Measurements from ENCODE around the gene STAT2. TPM values are rescaled to one million over a fixed set of nuclear protein-coding genes. Genes with fewer than 3 reads are reported as not detected.
A peak's percentile ranks its signal among the peaks of the same experiment; 100 is the strongest.
"Not testable (repeated sequence)": the region's sequence is repeated elsewhere in the genome, so short reads cannot be mapped to it uniquely, and the experiment has no call there.

STAT2 gene
- total RNA-seq, 2 donors from 2014 or later = 170 to 172 TPM

DNA sequence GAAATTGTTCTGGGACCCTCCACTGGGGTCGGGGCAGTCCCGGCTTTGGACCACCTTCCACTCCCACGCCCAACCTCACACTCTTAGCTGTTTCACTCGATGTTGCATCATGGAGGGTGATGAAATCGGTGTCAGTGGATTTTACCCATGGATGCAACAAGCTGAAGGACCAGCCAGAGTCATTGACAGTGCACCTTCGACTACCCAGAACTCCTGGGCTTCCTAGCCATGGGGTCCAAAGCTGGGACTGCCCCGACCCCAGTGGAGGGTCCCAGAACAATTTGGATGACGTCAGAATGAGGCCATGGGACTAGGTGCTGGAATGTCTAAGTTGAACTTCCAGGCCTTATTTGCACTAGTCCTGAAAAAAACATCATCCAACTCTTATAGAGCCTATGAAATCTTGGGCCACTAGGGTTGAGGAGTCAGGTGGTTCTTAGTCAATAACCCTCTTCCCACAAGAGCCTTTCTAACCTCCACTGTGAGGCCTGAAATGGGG lies 22.1 kb downstream of the STAT2 start:
- no peaks in the 10 kb centered on the region for H3K9me3 Mint-ChIP-seq
- peak overlapping the region; percentile 61 to 95 for H3K27ac Mint-ChIP-seq
- ATAC-seq = no peak
- H3K36me3 Mint-ChIP-seq = peaks cover 7 to 10% of the 10 kb centered on the region in 2 donors
- no peak for DNase-seq (ENCODE audit: low spot score in 2 of 2)

DNA sequence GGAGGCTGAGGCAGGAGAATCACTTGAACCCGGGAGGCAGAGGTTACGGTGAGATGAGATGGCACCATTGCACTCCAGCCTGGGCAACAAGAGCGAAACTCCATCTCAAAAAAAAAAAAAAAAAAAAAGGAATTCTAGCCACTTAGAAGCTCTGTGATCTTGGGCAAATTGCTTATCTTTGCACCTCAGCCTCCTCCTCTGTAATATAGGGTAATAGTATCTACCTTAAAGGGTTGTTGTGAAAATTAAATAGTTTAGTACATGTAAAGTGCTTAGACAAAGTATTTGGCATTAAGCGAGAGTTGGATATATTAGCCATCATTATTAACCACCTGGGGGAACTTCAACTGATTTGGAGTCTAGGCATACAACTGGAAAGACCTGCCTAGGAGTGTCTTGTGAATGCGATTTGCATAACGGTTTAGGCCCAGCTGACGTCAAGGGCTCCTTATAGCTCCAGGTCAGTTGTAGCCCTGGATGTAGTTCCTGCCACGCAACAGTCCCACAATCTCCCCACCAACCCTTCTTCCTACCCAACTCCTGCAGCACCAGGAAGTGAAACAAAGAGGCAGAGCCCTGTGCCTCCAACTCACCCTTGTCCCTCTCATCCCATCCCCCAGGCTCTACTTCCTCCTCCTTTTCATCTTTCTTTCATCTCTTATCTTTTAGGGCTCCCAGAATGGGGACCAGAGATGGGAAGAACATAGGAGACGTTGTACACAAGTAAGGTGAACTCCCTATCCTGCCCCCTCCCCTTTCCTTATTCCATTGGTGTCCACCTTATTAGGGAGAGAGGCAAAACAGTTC lies 23.3 kb downstream of the STAT2 start:
- ATAC-seq (no peak), DNase-seq (ENCODE audit: low spot score in 2 of 2) (no peak)
- Mint-ChIP-seq H3K36me3 (peaks cover 7 to 10% of the 10 kb centered on the region in 2 donors), H3K9me3 (no peaks in the 10 kb centered on the region), H3K27ac (peak overlapping the region in 1 of 2 donors; percentile 95)

DNA sequence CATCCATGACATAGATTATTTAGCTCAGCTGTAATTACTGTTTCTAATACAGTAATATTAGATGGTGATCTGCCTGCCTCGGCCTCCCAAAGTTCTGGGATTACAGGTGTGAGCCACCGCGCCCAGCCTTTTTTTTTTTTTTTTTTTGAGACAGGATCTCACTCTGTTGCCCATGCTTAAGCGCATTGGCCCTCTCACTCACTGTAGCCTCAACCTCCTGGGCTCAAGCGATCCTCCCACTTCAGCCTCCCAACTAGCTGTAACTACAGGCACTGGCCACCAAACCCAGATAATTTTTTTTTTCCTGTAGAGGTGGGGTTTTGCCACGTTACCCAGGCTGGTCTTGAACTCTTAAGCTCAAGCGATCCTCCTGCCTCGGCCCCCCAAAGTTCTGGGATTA lies 24.4 kb downstream of the STAT2 start:
- H3K9me3 Mint-ChIP-seq; ATAC-seq; DNase-seq (ENCODE audit: low spot score in 2 of 2); H3K27ac Mint-ChIP-seq; H3K36me3 Mint-ChIP-seq: not testable (repeated sequence)

DNA sequence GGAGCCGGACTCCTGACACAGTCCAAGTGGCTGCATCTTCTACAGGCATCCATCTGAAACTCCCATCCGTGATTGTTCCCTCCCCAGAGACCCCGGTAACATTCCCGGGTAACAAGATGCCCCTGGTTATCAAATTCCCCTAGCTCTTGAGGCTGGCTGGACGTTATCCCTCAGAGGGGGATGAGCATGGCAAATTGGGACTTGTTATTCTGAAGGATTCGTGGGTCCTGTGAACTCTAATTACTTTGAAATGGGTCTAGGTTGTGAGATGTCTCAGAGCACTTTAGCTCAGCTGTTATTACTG lies 25.5 kb downstream of the STAT2 start:
- ATAC-seq = no peak
- Mint-ChIP-seq H3K9me3 (no peaks in the 10 kb centered on the region), H3K27ac (peak overlapping the region; percentile 99 to 100), H3K36me3 (peaks cover 7 to 10% of the 10 kb centered on the region in 2 donors)
- no peak for DNase-seq (ENCODE audit: low spot score in 2 of 2)

DNA sequence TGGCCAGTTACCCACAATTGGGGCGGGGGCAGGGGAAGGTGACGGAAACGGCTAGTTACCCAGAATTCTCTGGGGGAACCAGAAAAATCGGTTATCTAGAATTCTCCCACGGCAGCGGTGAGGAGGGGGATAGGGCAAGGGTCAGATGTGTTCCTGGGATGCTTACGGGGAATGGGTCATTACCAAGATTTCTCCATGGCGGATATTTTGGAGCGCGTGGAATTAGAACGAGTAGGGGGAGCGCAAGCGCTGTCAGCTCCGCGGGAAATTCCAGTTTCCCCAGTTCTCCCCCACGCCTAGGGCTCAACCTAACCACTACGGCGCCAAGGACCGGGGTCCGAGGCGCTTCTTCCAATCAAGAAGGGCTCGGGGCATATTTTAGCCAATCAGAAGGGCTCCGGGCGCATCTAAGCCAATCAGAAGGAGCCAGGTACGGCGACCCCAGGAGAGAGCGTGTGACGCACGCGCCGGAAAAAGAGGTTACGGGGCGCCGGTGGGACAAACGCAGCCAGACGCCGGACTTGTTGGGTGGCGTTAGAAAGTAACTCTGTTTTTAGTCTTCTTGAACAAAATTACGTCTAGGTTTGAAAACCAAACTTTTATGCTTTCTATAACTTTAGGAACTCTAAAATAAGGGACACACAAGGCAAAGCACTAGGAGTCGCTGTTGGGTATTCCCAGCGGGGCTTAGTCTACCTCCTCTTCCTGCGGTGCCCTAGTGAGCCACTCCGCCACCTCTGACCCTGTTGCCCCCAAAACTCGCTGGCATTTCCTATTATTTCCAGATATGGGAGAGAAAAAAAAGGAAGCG lies 26.0 kb downstream of the STAT2 start, which contains the start of gene PAN2:
PAN2 (minus strand) TSS at position 322 of the 811 bp plus-strand sequence. CDS start 906 bp downstream, outside the sequence.
- H3K36me3 Mint-ChIP-seq = peaks cover 2 to 4% of the 10 kb centered on the region in 2 donors
- peak; percentile 91 to 94 for DNase-seq (ENCODE audit: low spot score in 2 of 2)
- ATAC-seq = peak; percentile 81 to 90
- peak within 1 kb of the TSS; percentile 99 to 100 for H3K27ac Mint-ChIP-seq
- H3K9me3 Mint-ChIP-seq = no peaks in the 10 kb centered on the region

DNA sequence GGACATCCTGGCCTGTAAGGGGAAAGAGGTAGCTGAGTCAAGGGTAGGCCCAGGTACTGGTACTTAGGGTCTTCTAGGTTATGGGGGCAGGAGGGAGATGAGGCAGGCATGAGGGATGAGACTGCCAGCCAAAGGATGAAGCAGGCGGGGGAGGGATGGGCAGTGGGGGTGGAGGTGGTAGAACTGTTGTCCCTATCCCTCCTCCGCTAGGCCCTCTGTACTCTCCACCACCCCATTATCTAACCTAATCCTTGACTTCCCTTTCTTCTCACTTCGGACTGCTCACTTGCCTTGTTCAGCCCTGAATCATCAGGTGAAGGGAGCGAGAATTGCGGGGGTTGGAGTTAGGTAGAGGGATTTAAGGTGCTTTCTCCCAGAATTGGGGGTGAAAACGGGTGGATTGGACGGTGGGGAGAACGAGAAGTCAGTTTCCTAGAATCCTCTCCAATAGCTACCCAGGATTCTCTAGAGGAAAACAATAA lies 26.7 kb downstream of the STAT2 start:
- Mint-ChIP-seq H3K27ac (peak overlapping the region; percentile 99 to 100), H3K36me3 (no peaks in the 10 kb centered on the region), H3K9me3 (no peaks in the 10 kb centered on the region)
- DNase-seq (ENCODE audit: low spot score in 2 of 2) = no peak
- no peak for ATAC-seq

DNA sequence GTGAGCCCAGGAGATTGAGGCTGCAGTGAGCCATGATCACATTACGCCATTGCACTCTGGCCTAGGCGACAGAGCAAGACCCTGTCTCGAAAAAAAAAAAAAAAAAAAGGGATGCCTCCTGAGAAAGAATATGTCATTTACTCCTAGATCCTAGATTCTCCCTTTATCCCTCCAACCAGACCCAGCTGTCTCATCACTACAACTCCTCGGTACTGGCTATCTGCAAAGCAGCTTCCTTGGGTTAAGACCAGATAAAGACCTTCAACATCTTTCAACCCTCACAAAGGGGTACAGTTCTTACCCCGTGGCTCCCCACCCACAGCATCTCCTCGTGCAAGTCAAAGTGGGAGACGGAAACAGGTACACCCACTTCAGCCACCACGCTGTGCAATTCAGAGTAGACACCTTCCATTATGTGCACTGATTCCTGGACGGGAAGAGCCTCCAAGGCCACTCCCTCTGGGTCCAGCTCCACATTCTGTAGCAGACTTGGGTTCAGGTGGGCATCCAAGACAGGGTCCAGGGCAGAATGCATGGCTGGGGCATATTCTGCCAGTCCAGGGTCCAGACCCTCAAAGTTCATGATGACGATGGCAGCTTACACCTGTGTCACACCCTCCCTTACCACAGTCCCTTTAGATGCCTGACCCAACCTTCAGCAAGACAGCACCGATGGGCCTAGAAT lies 27.3 kb downstream of the STAT2 start:
- Mint-ChIP-seq H3K27ac (peak overlapping the region; percentile 99 to 100), H3K36me3 (no peaks in the 10 kb centered on the region), H3K9me3 (no peaks in the 10 kb centered on the region)
- ATAC-seq (no peak), DNase-seq (ENCODE audit: low spot score in 2 of 2) (no peak)

DNA sequence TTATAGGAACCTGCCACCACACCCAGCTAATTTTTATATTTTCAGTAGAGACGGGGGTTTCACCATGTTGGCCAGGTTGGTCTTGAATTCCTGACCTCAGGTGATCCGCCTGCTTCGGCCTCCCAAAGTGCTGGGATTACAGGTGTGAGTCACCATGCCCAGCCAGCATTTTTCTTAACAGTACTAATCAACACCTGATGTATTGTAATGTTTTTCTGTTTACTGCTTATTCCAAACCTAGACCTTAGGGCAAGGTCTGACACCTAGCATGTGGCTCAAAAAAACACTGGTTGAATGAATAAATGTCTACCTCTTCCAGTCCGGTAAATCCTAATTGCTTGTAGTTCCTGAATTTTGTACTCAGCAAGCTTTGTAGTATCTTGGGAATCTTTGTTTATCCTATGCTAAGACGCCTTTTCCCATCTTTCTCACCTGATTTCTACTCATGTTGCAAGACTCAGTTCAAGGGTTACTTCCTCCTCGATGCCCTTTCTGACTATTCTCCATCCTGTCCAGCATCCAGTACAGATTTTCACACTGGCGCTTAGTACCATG lies 28.9 kb downstream of the STAT2 start:
- ATAC-seq = no peak
- no peak for DNase-seq (ENCODE audit: low spot score in 2 of 2)
- Mint-ChIP-seq H3K27ac (no peak overlapping the region), H3K9me3 (no peaks in the 10 kb centered on the region), H3K36me3 (peaks cover 0 to 3% of the 10 kb centered on the region in 2 donors)

DNA sequence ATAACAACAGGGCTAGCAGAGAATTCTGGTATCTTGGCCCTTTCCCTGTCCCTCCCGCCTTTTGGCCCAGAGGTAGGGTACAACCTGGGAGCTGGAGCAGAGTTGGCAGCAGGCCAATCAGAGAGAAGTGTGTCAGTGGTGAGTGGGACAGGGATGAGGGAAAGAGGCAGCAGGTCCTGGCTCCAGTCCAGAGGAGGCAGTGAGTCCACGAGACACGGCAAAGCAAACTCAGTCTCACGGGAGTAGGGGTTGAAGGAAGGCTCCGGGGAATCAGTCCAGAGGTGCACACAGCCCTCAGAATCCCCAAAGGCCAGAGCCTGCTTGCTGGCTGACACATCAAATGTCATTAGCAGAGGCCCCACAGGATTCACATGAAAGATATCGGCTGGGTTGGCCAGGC lies 33.4 kb downstream of the STAT2 start:
- no peak for ATAC-seq
- peak overlapping the region in 1 of 2 donors; percentile 23 for H3K27ac Mint-ChIP-seq
- peaks cover 0 to 6% of the 10 kb centered on the region in 2 donors for H3K36me3 Mint-ChIP-seq
- no peak for DNase-seq (ENCODE audit: low spot score in 2 of 2)
- no peaks in the 10 kb centered on the region for H3K9me3 Mint-ChIP-seq

DNA sequence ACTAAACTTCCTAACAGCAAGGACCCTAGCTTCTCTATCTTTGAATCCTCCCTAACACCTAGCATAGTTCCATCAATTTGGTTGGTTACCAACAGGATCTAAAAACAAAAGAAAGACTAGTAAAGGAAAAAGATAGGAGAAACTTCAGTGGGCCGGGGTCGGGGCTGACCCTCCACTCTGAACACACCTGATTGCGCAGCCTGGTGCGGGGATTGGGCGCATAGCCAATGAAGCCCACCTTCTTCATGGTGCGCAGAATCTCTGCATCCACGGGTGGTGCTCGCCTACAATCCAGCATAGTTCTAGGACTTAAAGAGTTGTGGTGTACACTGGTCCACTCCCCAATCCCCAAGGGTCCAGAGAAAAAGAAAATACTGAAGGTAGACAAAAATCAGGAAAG lies 33.8 kb downstream of the STAT2 start:
- no peak overlapping the region for H3K27ac Mint-ChIP-seq
- ATAC-seq = no peak

DNA sequence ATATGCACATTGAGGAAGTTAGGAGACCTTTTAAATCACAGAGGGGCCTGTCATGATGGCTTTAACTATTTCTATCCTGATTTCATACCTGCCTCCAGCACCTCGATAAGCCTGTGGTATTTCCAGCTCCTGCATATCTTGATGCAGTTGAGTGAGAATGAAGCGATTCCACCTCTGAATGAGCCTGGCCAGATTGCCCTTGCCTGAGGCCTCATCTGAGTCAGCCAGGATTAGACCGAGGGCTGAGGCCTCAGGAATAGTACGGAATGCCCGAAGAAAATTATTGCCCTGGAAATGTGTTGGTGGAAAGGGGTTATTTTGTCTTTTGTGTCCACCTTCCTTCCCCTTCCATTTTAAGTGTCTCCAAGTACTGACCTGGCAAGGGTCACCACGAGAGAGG lies 35.7 kb downstream of the STAT2 start:
- H3K9me3 Mint-ChIP-seq = no peaks in the 10 kb centered on the region
- H3K27ac Mint-ChIP-seq = peak overlapping the region; percentile 24 to 57
- no peak for ATAC-seq
- DNase-seq (ENCODE audit: low spot score in 2 of 2) = no peak
- H3K36me3 Mint-ChIP-seq = peaks cover 0 to 6% of the 10 kb centered on the region in 2 donors

More for the DNA sequence above, 33.8 kb downstream of the STAT2 start:
- Mint-ChIP-seq H3K36me3 (peaks cover 0 to 6% of the 10 kb centered on the region in 2 donors), H3K9me3 (no peaks in the 10 kb centered on the region)
- no peak for DNase-seq (ENCODE audit: low spot score in 2 of 2)

DNA sequence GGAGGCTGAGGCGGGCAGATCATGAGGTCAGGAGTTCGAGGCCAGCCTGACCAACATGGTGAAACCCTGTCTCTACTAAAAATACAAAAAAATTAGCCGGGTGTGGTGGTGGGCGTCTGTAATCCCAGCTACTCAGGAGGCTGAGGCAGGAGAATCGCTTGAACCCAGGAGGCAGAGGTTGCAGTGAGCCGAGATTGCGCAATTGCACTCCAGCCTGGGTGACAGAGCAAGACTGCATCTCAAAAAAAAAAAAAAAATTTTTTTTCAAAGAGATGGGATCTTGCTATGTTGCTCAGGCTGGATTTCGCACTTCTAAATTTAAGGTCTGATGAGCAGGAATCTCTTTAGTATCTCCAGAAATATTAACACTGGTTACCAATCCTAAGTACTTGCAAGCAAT lies 38.3 kb downstream of the STAT2 start:
- H3K27ac Mint-ChIP-seq; H3K36me3 Mint-ChIP-seq; DNase-seq (ENCODE audit: low spot score in 2 of 2); ATAC-seq; H3K9me3 Mint-ChIP-seq: not testable (repeated sequence)

DNA sequence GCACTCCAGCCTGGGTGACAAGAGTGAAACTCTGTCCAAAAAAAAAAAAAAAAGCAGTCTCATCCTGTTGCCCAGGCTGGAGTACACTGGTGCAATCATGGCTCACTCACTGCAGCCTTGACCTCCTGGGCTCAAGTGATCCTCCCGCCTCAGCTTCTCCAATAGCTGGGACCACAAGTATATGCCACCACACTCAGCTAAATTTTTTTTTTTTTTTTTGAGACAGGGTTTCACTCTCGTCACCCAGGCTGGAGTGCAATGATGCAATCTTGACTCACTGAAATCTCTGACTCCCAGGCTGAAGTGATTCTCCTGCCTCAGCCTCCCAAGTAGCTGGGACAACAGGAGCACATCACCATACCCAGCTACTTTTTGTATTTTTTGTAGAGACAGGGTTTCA lies 38.9 kb downstream of the STAT2 start:
- no peak overlapping the region for H3K27ac Mint-ChIP-seq
- ATAC-seq (peak; percentile 10 to 68), DNase-seq (ENCODE audit: low spot score in 2 of 2) (no peak)
- no peaks in the 10 kb centered on the region for H3K9me3 Mint-ChIP-seq
- peaks cover under 1 to 4% of the 10 kb centered on the region in 2 donors for H3K36me3 Mint-ChIP-seq

DNA sequence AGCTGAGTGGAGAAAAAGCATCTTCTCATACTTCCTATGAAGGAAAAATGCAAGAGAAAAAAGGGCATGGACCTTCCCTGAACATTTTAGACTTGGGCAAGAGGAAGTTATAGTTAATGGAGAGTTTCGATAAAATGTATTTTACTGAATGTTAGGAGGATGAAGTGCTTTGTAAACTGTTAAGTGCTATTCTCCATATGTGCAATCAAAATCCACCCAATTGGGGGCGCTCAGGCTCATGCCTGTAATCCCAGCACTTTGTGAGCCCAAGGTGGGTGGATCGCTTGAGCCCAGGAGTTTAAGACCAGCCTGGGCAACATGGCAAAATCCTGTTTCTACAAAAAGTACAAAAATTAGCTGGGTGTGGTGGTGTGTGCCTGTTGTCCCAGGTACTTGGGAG lies 42.2 kb downstream of the STAT2 start:
- Mint-ChIP-seq H3K27ac (peak overlapping the region in 1 of 2 donors; percentile 18), H3K36me3 (peaks cover 19% of the 10 kb centered on the region in 2 donors), H3K9me3 (no peaks in the 10 kb centered on the region)
- ATAC-seq (no peak), DNase-seq (ENCODE audit: low spot score in 2 of 2) (no peak)

DNA sequence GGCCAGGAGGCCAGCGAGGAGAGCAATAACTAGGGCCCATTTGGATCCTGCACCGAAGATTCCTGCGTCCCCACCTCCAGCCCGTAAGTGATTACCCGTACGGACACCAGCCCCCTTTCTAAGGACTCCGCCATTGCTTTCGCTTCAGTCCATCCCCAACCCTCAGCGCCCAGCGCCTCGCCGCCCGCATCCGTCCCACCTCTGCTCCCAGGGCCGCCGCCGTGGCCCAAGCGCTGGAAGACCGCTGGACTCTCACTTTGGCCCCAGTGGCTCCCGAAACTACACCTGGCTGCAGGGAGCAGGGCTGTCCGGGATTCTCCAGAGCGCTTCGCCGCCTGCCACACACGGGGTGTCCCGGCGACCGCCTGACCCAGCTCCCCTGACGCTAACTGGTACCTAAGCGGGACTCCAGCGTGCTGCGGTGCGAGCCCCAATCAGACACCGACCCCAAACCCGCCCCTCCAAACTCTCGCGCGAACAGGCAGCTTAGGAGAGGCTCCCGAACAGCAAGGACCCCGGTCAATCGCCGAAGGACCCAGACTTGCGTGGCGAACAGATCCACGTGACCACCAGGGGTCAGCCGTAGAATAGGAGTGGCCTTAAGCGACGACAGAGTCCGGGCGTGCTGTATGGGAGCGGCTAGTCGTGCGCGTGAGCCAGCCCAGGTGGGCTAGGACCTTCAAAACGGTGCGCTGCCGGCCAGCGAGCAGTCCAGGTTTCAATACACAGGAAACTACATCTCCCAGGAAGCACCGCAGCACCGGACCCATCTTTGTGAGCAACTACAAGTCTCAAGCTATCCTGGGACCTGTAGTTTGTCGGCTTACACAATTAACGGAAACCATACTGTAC lies 44.1 kb downstream of the STAT2 start, which contains the start of gene CNPY2:
CNPY2 (minus strand) TSS at position 367 of the 852 bp plus-strand sequence. CDS start 771 bp downstream, outside the sequence.
- peak; percentile 87 to 92 for DNase-seq (ENCODE audit: low spot score in 2 of 2)
- Mint-ChIP-seq H3K9me3 (no peaks in the 10 kb centered on the region), H3K27ac (peak within 1 kb of the TSS; percentile 99), H3K36me3 (peaks cover 19% of the 10 kb centered on the region in 2 donors)
- peak; percentile 91 to 95 for ATAC-seq

All from activated naive CD4-positive, alpha-beta T cell treated with anti-CD3 and anti-CD28 coated beads, Interleukin-2, amount 50 U/mL, for 72 hours (primary cell).